Uterine smooth muscle cell (primary cell): Measurements from ENCODE around the gene CYLC2. TPM values are rescaled to one million over a fixed set of nuclear protein-coding genes. Genes with fewer than 3 reads are reported as not detected.

Experiments used
- total RNA-seq: library from RNA; depleted of rRNA; stranded (reverse); fragments of >200 nt; gene quantifications from 2 replicates; pipeline ENCODE4 v1.2.3, GENCODE V29; 2014

The CYLC2 gene, protein sequence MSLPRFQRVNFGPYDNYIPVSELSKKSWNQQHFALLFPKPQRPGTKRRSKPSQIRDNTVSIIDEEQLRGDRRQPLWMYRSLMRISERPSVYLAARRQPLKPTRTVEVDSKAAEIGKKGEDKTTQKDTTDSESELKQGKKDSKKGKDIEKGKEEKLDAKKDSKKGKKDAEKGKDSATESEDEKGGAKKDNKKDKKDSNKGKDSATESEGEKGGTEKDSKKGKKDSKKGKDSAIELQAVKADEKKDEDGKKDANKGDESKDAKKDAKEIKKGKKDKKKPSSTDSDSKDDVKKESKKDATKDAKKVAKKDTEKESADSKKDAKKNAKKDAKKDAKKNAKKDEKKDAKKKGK
- total RNA-seq: not detected in 2 replicates

DNA sequence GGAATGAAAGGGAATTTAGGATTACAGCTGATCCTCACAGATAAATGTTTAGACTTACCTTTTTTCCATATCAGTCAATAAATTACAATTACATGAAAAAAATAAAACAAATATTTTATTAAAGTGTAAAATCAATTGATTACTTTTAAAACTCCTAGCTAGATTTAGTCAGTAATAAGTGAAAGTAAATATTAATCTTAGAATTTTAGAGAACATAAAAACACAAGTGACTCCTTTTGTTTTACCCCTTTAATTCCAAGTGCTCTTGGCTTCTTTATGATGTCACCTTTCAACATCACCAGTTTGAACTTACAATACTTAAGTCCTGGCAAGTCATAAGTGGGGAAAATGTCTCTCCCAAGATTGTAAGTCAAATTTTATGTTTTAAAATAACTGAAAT is at the start of gene CYLC2:
Gene CYLC2 (plus strand): TSS at position 301 of the 400 bp plus-strand sequence. CDS start 48 bp downstream, at position 349.

